IgD-negative memory B cell (primary cell): ENCODE data around the gene STK39. TPM values are rescaled to one million over a fixed set of nuclear protein-coding genes. Genes with fewer than 3 reads are reported as not detected.
A peak's percentile ranks its signal among the peaks of the same experiment; 100 is the strongest.
"Not testable (repeated sequence)": the region's sequence is repeated elsewhere in the genome, so short reads cannot be mapped to it uniquely, and the experiment has no call there.

Experiments used
- H3K27ac Mint-ChIP-seq, 3 donors: one replicate each; pipeline ENCODE4 v1.8.0; 2020 to 2022; ENCODE audit warnings: mild to moderate bottlenecking in 3 of 3, mixed read lengths in 3 of 3, moderate library complexity in 1 of 3
- H3K27me3 Mint-ChIP-seq: one replicate; pipeline ENCODE4 v1.8.0; 2021; ENCODE audit warnings: mixed read lengths
- H3K36me3 Mint-ChIP-seq: one replicate; pipeline ENCODE4 v1.8.0; 2020; ENCODE audit warnings: mild to moderate bottlenecking, mixed read lengths
- H3K4me1 Mint-ChIP-seq, 3 donors: one replicate each; pipeline ENCODE4 v1.8.0; 2020 to 2022; ENCODE audit warnings: mixed read lengths in 3 of 3, mild to moderate bottlenecking in 1 of 3
- H3K4me3 Mint-ChIP-seq, 4 donors: one replicate each; pipeline ENCODE4 v1.8.0; 2020 to 2022; ENCODE audit warnings: mild to moderate bottlenecking in 4 of 4, mixed read lengths in 4 of 4, moderate library complexity in 3 of 4
- H3K9me3 Mint-ChIP-seq, 3 donors: one replicate each; pipeline ENCODE4 v1.8.0; 2020 to 2021; ENCODE audit warnings: mixed read lengths in 3 of 3, mild to moderate bottlenecking in 1 of 3
- polyA plus RNA-seq: library from polyadenylated mRNA; unstranded; fragments of 300-500 nt; fragmentation: Illumina TruSeq; gene quantifications from one replicate; pipeline ENCODE4 v1.2.3, GENCODE V29; 2021

The STK39 gene
- polyA plus RNA-seq, 1 donor from 2014 or later: 1.6 TPM

- Mint-ChIP-seq H3K4me1 (no peaks in the 10 kb centered on the region), H3K36me3 (peaks cover 11% of the 10 kb centered on the region), H3K9me3 (no peaks in the 10 kb centered on the region), H3K27ac (no peak overlapping the region), H3K27me3 (no peaks in the 10 kb centered on the region), H3K4me3 (no peak overlapping the region)
Measured at GRCh38 chr2:168114619-168115018, 132.8 kb downstream of the STK39 start.

- Mint-ChIP-seq H3K36me3 (peaks cover 11% of the 10 kb centered on the region), H3K4me3 (no peak overlapping the region), H3K27me3 (no peaks in the 10 kb centered on the region), H3K9me3 (no peaks in the 10 kb centered on the region), H3K4me1 (no peaks in the 10 kb centered on the region), H3K27ac (no peak overlapping the region)
Measured at GRCh38 chr2:168114040-168114439, 133.4 kb downstream of the STK39 start.

- no peak overlapping the region for H3K27ac Mint-ChIP-seq
- H3K4me1 Mint-ChIP-seq: no peaks in the 10 kb centered on the region
- no peak overlapping the region for H3K4me3 Mint-ChIP-seq
- peaks cover 9% of the 10 kb centered on the region for H3K36me3 Mint-ChIP-seq
- H3K9me3 Mint-ChIP-seq: peaks cover 0 to 4% (median 0%) of the 10 kb centered on the region in 3 donors
- no peaks in the 10 kb centered on the region for H3K27me3 Mint-ChIP-seq
Measured at GRCh38 chr2:168107322-168107721, 140.1 kb downstream of the STK39 start.

GRCh38 chr2:168105127-168105683, 142.2 kb downstream of the STK39 start:
- no peak overlapping the region for H3K4me3 Mint-ChIP-seq
- H3K36me3 Mint-ChIP-seq: peaks cover 11% of the 10 kb centered on the region
- H3K27me3 Mint-ChIP-seq: no peaks in the 10 kb centered on the region
- no peak overlapping the region for H3K27ac Mint-ChIP-seq
- peaks cover 0 to 4% (median 0%) of the 10 kb centered on the region in 3 donors for H3K9me3 Mint-ChIP-seq
- H3K4me1 Mint-ChIP-seq: peaks cover 0 to 1% (median 0%) of the 10 kb centered on the region in 3 donors

- no peaks in the 10 kb centered on the region for H3K9me3 Mint-ChIP-seq
- no peak overlapping the region for H3K27ac Mint-ChIP-seq
- peaks cover 8% of the 10 kb centered on the region for H3K36me3 Mint-ChIP-seq
- no peak overlapping the region for H3K4me3 Mint-ChIP-seq
- H3K27me3 Mint-ChIP-seq: no peaks in the 10 kb centered on the region
- peaks cover 0 to 3% (median 1%) of the 10 kb centered on the region in 3 donors for H3K4me1 Mint-ChIP-seq
Measured at GRCh38 chr2:168097431-168097830, 150.0 kb downstream of the STK39 start.

- Mint-ChIP-seq H3K9me3 (no peaks in the 10 kb centered on the region), H3K4me3 (no peak overlapping the region), H3K27me3 (no peaks in the 10 kb centered on the region), H3K27ac (no peak overlapping the region), H3K36me3 (peaks cover 8% of the 10 kb centered on the region), H3K4me1 (peaks cover 2 to 4% (median 3%) of the 10 kb centered on the region in 3 donors)
Measured at GRCh38 chr2:168096158-168096557, 151.2 kb downstream of the STK39 start.

- Mint-ChIP-seq H3K36me3 (no peaks in the 10 kb centered on the region), H3K27me3 (no peaks in the 10 kb centered on the region), H3K9me3 (no peaks in the 10 kb centered on the region), H3K27ac (no peak overlapping the region), H3K4me1 (peaks cover 16 to 26% (median 25%) of the 10 kb centered on the region in 3 donors), H3K4me3 (no peak overlapping the region)
Measured at GRCh38 chr2:168091986-168092385, 155.4 kb downstream of the STK39 start.

GRCh38 chr2:168090366-168091135, 156.8 kb downstream of the STK39 start:
- peaks cover 16 to 26% (median 25%) of the 10 kb centered on the region in 3 donors for H3K4me1 Mint-ChIP-seq
- H3K27ac Mint-ChIP-seq: peak overlapping the region in 2 of 3 donors; percentile 21 to 77
- H3K27me3 Mint-ChIP-seq: no peaks in the 10 kb centered on the region
- H3K9me3 Mint-ChIP-seq: no peaks in the 10 kb centered on the region
- peaks cover 2% of the 10 kb centered on the region for H3K36me3 Mint-ChIP-seq
- peak overlapping the region in 2 of 4 donors; percentile 53 to 67 for H3K4me3 Mint-ChIP-seq

- Mint-ChIP-seq H3K9me3 (no peaks in the 10 kb centered on the region), H3K27me3 (no peaks in the 10 kb centered on the region), H3K27ac (peak overlapping the region in 1 of 3 donors; percentile 68), H3K4me3 (peak overlapping the region in 2 of 4 donors; percentile 40 to 71), H3K4me1 (peaks cover 16 to 26% (median 25%) of the 10 kb centered on the region in 3 donors), H3K36me3 (peaks cover 2% of the 10 kb centered on the region)
Measured at GRCh38 chr2:168089200-168089599, 158.2 kb downstream of the STK39 start.

- Mint-ChIP-seq H3K36me3 (peaks cover 9% of the 10 kb centered on the region), H3K27ac (no peak overlapping the region), H3K9me3 (no peaks in the 10 kb centered on the region), H3K4me1 (peaks cover 16 to 26% (median 25%) of the 10 kb centered on the region in 3 donors), H3K27me3 (no peaks in the 10 kb centered on the region), H3K4me3 (no peak overlapping the region)
Measured at GRCh38 chr2:168087401-168087800, 160.0 kb downstream of the STK39 start.

GRCh38 chr2:168086851-168087250, 160.5 kb downstream of the STK39 start:
- peaks cover 16 to 26% (median 25%) of the 10 kb centered on the region in 3 donors for H3K4me1 Mint-ChIP-seq
- no peaks in the 10 kb centered on the region for H3K27me3 Mint-ChIP-seq
- peaks cover 9% of the 10 kb centered on the region for H3K36me3 Mint-ChIP-seq
- no peak overlapping the region for H3K27ac Mint-ChIP-seq
- no peak overlapping the region for H3K4me3 Mint-ChIP-seq
- H3K9me3 Mint-ChIP-seq: no peaks in the 10 kb centered on the region

GRCh38 chr2:168085801-168086361, 161.5 kb downstream of the STK39 start:
- H3K27me3 Mint-ChIP-seq: no peaks in the 10 kb centered on the region
- H3K27ac Mint-ChIP-seq: no peak overlapping the region
- H3K4me1 Mint-ChIP-seq: peaks cover 13 to 21% (median 20%) of the 10 kb centered on the region in 3 donors
- no peak overlapping the region for H3K4me3 Mint-ChIP-seq
- peaks cover 14% of the 10 kb centered on the region for H3K36me3 Mint-ChIP-seq
- no peaks in the 10 kb centered on the region for H3K9me3 Mint-ChIP-seq

- Mint-ChIP-seq H3K4me3 (no peak overlapping the region), H3K27ac (no peak overlapping the region), H3K4me1 (peaks cover 5 to 10% (median 9%) of the 10 kb centered on the region in 3 donors), H3K27me3 (no peaks in the 10 kb centered on the region), H3K36me3 (peaks cover 17% of the 10 kb centered on the region), H3K9me3 (no peaks in the 10 kb centered on the region)
Measured at GRCh38 chr2:168084288-168084687, 163.1 kb downstream of the STK39 start.

GRCh38 chr2:168081452-168081851, 165.9 kb downstream of the STK39 start:
- H3K4me1 Mint-ChIP-seq, H3K27me3 Mint-ChIP-seq, H3K4me3 Mint-ChIP-seq, H3K9me3 Mint-ChIP-seq, H3K27ac Mint-ChIP-seq: not testable (repeated sequence)
- peaks cover 21% of the 10 kb centered on the region for H3K36me3 Mint-ChIP-seq

GRCh38 chr2:168079236-168079635, 168.2 kb downstream of the STK39 start:
- Mint-ChIP-seq H3K27me3 (no peaks in the 10 kb centered on the region), H3K4me1 (peaks cover 0 to 3% (median 1%) of the 10 kb centered on the region in 3 donors), H3K36me3 (peaks cover 21% of the 10 kb centered on the region), H3K27ac (no peak overlapping the region), H3K4me3 (no peak overlapping the region), H3K9me3 (no peaks in the 10 kb centered on the region)
